COLO829 (cell line): Measurements from ENCODE around the gene TMEM182.

ENCODE experiments used
- DNase-seq: peaks from one replicate; pipeline ENCODE4 v3.0.0; 2012; ENCODE audit warnings: low spot score

TMEM182 gene

DNA sequence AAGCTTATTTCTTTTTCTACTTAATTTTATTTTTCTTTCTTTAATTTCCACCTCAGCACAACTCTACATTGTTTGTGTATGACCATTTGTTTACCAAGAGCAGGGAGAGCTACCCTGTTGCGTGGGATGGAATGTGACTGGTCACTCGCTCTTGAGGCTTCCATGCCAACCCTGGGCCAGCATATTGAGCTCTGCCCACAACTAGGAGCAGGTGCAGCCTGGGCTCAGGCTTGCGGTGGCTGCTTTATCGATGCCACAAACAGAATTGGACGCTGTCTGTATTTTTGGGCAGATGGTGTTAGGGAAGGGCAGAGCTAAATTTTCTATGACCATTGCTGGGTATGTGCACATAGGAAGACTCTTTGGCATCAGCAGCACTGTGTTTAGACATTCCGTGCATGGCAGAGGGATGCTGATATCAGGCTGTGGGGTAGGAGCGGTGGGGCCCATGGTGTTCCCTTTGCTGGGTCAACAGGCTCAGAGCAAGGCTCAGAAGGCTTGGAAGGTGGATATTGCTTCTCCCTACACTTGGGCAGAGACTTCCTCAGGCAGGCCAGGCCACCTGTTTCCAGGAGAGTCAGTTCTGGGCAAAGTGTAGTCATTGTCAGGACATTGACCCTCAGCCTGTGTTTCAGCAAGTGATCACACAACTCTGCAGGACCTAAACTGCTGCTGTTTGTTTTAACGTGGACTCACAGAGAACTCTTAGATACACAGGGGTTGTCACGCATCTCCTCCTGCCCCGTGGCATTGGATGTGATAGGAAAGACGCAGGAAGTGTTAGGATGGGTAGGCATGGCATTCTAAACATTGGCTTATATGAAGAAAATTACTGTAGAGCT, 40.2 kb downstream of the TMEM182 start:
- DNase-seq, result no peak

DNA sequence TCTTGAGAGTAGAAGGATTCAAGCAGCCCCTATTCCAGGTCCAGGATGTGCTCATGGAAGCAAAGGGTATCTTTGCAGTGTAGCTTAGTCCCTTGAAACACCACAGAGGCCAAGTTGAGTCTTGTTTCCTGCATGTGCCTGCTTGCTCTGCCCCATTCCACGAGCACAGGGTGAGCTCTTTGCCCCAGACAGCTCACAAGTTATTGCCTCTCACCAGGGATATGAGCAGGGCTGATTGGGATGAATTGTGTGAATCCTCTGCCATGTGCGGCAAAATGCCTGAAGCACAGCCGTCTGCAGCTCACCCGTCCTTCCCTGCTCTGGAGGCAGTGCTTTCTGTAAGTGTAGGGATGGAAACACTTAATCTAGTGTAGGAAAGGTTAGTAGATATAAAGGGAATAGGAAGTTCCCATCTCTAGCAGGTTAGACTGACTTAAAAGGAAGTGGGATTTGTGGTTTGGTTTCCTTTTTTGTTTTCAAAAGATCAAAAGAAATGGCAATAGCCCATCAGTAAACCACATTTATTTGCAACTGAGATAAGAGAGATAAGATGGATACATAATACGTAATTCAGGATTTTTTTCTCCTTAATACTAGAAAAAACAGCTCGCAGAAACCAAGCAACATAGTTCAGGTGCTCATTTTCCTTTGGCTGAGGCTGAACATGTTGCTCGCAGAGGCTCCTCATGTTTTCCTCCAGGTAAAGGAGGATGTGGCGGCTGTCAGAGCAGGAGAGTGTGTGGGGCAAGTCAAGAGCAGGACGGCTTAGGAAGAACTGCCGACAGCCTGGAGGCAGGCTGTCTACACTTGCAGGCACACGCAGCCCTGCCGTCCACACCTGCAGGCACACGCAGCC, 41.4 kb downstream of the TMEM182 start:
- DNase-seq, result no peak

GRCh38 chr2:102803897-102804217, 42.0 kb downstream of the TMEM182 start:
- no peak for DNase-seq

DNA sequence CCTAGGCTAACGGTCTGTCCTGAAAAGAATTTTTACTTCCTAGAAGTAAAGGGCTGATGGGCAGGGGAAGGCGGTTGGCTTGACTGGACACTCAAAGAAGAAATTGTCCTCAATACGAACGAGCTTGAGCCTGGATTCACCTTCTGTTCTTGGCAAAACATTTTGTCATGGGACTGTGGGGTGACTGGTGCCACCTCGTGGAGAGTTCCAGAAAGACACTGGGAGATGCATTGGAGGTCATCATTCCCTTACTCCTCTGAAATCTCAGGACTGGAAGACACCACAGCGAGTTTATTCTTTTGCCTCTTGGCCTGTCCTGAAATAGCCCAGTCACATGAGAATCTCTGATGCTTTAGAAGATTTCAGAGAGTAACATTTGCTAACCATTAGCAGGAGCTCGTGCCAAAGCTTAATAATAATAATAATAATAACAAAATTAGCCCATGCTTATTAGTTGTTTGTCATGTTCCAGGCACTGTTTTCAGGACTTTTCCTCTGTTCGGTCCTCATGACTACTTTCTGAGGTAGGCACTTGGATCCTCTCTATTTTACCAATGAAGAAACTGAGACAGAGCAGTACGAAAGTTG, 44.5 kb downstream of the TMEM182 start:
- DNase-seq, result peak; percentile 89

DNA sequence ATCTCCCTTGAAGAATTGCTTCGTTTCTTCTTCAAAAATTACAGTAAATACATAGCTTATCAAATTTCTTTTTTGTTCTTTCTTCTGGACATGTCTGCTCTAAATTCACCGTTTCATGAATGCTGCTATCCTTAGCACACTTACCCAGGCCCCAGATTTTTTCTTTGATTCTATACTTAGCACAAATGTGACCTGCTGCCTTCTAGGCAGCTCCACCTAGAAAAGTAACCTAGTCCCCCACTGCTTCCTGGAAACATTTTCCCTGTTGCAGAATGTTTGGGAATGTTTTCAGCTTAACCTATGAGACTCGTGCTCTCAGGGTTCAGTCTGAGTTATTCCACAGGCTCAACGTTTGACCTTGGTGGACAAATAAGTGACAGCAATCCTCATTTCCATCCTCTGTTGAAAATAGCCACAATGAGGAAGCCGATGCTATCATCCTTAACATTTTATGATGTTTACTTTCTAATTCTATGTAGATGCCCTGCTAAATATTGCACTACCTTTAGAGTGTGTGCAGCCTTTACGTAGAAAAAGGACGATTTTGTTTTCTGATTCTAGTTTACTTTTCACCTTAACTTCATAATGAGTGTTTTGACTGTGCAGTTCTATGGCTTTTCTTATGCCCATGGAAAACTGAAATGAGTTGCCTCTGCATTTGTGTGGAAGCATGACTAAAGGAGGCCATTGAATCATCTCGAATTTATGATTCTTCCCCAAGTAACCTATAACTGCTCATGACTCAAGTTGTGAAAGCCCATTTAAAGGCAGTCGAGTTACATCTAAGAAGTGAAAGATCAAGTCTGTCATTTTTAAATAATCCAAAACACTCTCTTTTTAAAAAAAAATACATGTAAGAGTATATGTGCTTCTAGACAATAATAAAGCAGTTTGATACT, 47.7 kb downstream of the TMEM182 start:
- DNase-seq, result no peak

DNA sequence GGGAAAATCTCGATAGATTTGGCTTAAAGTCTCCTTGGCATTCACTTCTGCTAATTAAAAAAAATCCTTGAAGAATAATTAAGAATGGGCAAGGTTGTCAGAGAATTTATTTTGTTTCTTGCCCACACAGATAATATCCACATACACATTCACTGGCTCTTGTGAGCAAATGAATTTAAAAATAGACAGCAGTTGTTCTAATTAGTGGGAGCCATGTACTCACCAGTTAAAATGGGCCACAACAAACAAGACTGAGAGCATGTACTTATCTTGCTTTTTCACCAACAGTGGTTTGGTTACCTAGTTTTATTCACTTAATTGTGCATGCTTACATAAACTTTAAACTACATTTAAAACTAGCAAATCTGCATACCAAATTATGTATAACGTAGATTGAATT, 53.5 kb downstream of the TMEM182 start:
- DNase-seq, result no peak

GRCh38 chr2:102826904-102827303, 65.1 kb downstream of the TMEM182 start:
- DNase-seq, result no peak

- DNase-seq, result no peak
Measured at GRCh38 chr2:102832789-102833188, 71.0 kb downstream of the TMEM182 start.

- no peak for DNase-seq
Measured at GRCh38 chr2:102834523-102835273, 72.9 kb downstream of the TMEM182 start.

DNA sequence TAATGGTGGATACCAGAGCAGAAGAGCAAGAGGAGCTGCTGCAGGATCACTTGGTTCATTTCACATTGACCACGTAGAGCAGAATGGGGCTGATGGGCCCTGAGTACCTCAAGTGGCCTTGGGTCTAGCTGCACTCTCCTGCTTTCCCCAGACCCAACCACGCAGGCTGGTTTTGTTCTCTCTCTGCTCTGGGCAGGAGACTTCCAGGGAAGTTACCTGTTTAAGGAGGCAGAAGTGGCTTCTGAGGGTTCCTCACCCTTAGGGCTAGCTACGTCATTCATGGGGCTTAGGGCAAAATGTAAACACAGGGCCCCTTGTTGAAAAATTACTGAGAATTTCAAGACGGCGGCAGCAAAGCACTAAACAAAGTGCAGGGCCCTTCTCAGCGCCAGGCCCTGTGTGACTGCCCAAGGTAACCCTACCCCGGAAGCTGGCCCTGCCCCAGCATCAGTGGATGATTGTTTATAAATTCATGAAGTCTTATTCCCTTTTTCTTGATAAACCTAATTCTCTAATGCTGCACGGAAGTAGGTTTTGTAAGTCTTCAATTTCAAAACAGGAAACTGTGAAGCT, 75.9 kb downstream of the TMEM182 start:
- no peak for DNase-seq

- peak; percentile 34 for DNase-seq
Measured at GRCh38 chr2:102839668-102840388, 78.0 kb downstream of the TMEM182 start.

GRCh38 chr2:102841107-102841840, 79.4 kb downstream of the TMEM182 start:
- DNase-seq, result peak; percentile 53

GRCh38 chr2:102843764-102844443, 82.1 kb downstream of the TMEM182 start:
- no peak for DNase-seq

- no peak for DNase-seq
Measured at GRCh38 chr2:102844911-102845310, 83.1 kb downstream of the TMEM182 start.

DNA sequence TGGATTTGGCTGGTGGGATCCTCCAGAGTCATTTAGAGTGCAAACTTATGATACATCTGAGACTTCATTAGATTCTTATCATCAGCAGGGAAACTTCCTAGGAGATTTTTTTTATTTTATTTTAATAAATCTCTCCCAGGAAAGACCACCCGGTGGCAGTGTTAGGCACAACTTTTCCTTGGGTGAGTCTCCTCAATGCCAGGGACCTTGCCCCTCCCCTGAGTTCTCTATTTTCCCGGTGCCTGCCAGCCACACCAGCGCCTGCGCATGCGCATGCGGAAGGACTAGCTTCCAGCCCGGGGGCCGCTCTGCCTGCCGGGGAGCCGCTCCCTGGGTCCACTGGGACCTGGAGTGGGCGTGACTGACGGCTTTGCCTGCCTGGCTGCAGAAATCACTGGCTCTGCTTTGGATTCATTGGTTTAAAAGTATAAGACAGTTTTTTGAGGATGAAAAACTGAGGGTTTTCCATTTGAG, 86.6 kb downstream of the TMEM182 start:
- peak; percentile 71 for DNase-seq

DNA sequence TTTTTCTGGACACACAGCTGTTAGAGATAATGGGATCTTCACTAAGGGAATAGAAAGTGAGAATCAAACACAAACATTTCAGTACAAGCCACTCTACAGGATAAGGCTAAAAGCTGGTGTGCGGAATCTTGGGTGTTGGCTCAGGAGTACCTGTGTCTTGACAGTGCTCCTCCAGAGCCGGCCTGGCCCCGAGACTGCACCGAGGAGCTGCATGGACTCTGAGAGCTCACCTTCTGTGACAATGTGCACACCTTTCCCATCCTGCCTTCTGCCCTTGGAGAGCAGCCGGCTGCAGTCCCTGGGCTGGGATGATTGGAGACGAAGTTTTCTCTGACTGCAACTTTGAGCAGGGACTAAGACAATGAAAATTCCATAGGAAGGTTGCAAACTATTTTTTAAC, 89.1 kb downstream of the TMEM182 start:
- no peak for DNase-seq

GRCh38 chr2:102852867-102853266, 91.0 kb downstream of the TMEM182 start:
- DNase-seq, result no peak
